Fibroblast of the aortic adventitia (primary cell): ENCODE results near the gene PTPRG. TPM values are rescaled to one million over a fixed set of nuclear protein-coding genes. Genes with fewer than 3 reads are reported as not detected.

Experiments used
- DNase-seq: peaks from one replicate; pipeline ENCODE4 v3.0.0-alpha.2; 2010; ENCODE audit warnings: low read depth
- H3K4me3 ChIP-seq: 2 replicates; pipeline ENCODE4 v1.5.1; 2011; ENCODE audit warnings: low read depth, mild to moderate bottlenecking, control low read depth, low read length, moderate library complexity
- CTCF ChIP-seq: IDR thresholded peaks from 2 replicates; pipeline ENCODE4 v1.5.1; 2011; ENCODE audit warnings: mild to moderate bottlenecking, low read length, control low read depth, inconsistent platforms; ENCODE audit not compliant: insufficient read depth
- total RNA-seq: library from RNA; depleted of rRNA; stranded (reverse); fragments of >200 nt; gene quantifications from 2 replicates; pipeline ENCODE4 v1.2.3, GENCODE V29; 2012; ENCODE audit warnings: low replicate concordance

Gene PTPRG
- total RNA-seq, 1 donor = 52.0 TPM

GRCh38 chr3:61903074-61903473 is 341.7 kb downstream of the PTPRG start:
- no peak for DNase-seq
- no peak for TF ChIP-seq CTCF
- H3K4me3 ChIP-seq = no peak overlapping the region

- H3K4me3 ChIP-seq = no peak overlapping the region
- peak; percentile 73 for DNase-seq
- TF ChIP-seq CTCF = no peak
Measured at GRCh38 chr3:61903931-61904657, 342.7 kb downstream of the PTPRG start.

DNA sequence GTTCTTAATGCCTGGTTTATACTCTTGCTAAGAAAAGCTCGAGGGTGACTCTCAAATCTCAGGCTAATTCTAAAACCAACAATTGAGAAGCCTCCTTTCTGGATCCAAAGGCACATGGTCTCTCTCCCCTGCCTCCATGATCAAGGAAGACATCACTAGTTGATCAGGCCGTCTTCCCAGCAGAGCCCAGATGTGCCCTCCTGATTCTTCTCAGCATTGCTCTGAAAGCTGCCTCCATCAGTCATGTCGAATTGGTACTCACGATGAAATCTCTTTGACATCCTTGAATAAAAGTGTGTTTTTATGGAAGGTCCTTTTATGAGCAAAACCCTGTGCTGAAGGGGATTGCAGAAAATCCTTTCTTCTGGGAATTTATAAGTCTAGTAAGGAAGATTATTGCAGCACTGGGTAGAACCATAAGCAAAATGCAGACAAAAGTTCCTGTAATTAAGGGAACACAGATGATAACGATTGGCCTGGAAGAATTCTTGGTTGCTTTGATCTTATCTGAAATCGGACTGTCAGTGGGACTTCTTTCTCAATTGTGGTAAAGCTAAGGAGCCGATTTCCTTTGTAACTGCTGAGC is 345.9 kb downstream of the PTPRG start:
- no peak for DNase-seq
- no peak overlapping the region for H3K4me3 ChIP-seq
- no peak for TF ChIP-seq CTCF

DNA sequence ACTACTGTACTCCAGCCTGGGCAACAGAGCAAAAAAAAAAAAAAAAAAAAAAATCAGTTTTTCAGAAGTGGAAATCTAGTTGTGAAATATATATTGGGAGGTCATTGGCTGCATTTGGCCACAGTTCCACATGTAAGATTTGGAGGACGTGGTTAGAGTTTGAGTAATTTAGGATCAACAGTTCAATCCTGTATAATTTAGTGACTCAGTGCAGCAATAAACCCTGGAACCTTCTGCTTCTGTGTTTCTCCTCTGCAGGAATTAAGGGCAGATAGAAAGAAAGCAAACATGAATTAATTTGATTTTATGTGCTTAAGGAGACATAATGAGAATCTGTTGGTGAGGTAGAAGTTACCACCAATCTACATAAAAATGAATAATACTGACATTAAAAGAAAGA is 347.0 kb downstream of the PTPRG start:
- no peak overlapping the region for H3K4me3 ChIP-seq
- peak; percentile 44 for DNase-seq
- TF ChIP-seq CTCF = no peak

GRCh38 chr3:61910732-61911131 is 349.4 kb downstream of the PTPRG start:
- no peak for DNase-seq
- H3K4me3 ChIP-seq = no peak overlapping the region
- no peak for TF ChIP-seq CTCF

GRCh38 chr3:61912158-61912557 is 350.8 kb downstream of the PTPRG start:
- H3K4me3 ChIP-seq = no peak overlapping the region
- DNase-seq = no peak
- TF ChIP-seq CTCF = no peak

DNA sequence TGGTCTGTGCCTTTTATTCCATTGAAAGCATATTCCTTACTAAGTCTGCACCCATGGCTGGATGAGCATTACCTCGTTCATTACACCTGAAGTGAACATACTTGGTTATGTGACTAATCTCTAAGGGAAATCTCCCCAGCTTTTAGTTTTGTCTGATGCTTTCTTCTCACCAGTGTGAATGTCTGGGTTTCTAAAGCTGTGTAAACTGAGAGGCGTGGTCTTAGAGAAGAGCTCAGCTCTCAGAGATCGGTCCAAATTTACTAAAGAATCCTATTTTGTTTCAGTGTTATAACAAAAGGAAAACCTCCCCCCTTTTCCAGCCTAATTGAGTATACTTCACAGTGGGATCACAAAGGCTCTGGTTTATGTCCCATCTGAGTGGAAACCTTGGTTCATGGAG is 352.3 kb downstream of the PTPRG start:
- H3K4me3 ChIP-seq = no peak overlapping the region
- no peak for DNase-seq
- TF ChIP-seq CTCF = no peak
